ENCODE results near the gene KCND3. TPM values are rescaled to one million over a fixed set of nuclear protein-coding genes. Genes with fewer than 3 reads are reported as not detected.

Gene KCND3
- total RNA-seq, 1 experiment from 2014 or later = 0.15 TPM

- H3K14ac ChIP-seq (ENCODE audit: insufficient read depth, low read length) = no peak overlapping the region
- H3K27me3 Mint-ChIP-seq (ENCODE audit: low read depth) = peaks cover 1% of the 10 kb centered on the region
- no CpG with 5 or more reads among the region's 1 CpG for WGBS (ENCODE audit: extremely low coverage, insufficient read length, low lambda C conversion rate)
Measured at GRCh38 chr1:111878649-111879048, 110.8 kb downstream of the KCND3 start.

More at GRCh38 chr1:111878649-111879048, 110.8 kb downstream of the KCND3 start:
- Histone ChIP-seq H2BK15ac (ENCODE audit: low read depth, low read length) (no peak overlapping the region), H2AFZ (ENCODE audit: low read length) (no peak overlapping the region), H4K8ac (replicated peaks; ENCODE audit: insufficient read length, low read depth, low read length) (no peak overlapping the region), H4K5ac (ENCODE audit: insufficient read length, low read depth, low read length) (no peak overlapping the region), H3K4ac (ENCODE audit: low read depth, low read length) (no peak overlapping the region), H3K4me2 (ENCODE audit: insufficient read depth, insufficient read length, low read length) (no peak overlapping the region), H3K23ac (ENCODE audit: insufficient read length, low read depth, low read length) (no peak overlapping the region), H3K18ac (ENCODE audit: insufficient read length, low read depth, low read length) (no peak overlapping the region), H3K9ac (ENCODE audit: extremely low read depth, insufficient read length, low read length) (no peak overlapping the region), H3T11ph (ENCODE audit: low read length) (no peak overlapping the region), H3K79me1 (ENCODE audit: insufficient read depth, low read depth, low read length, poor library complexity, severe bottlenecking) (no peaks in the 10 kb centered on the region), H2AK5ac (ENCODE audit: insufficient read length, low read length) (no peak overlapping the region), H3K4me1 (ENCODE audit: insufficient read depth, low read length) (no peaks in the 10 kb centered on the region), H3K79me2 (ENCODE audit: insufficient read depth, low read length) (no peaks in the 10 kb centered on the region), H2BK20ac (ENCODE audit: low read depth, low read length, poor library complexity, severe bottlenecking) (no peak overlapping the region), H2BK120ac (ENCODE audit: low read depth, low read length, poor library complexity, severe bottlenecking) (no peak overlapping the region), H3K23me2 (ENCODE audit: insufficient read length, low read depth, low read length, poor library complexity, severe bottlenecking) (no peaks in the 10 kb centered on the region), H4K20me1 (ENCODE audit: control insufficient read depth, insufficient read depth, insufficient read length) (no peaks in the 10 kb centered on the region), H3K27me3 (ENCODE audit: insufficient read depth, low read length) (no peaks in the 10 kb centered on the region), H2BK5ac (ENCODE audit: insufficient read length, low read length) (no peak overlapping the region), H4K91ac (ENCODE audit: insufficient read length, low read depth, low read length) (no peak overlapping the region), H3K56ac (ENCODE audit: insufficient read length, low read depth, low read length) (no peak overlapping the region), H2BK12ac (ENCODE audit: insufficient read length, low read depth, low read length) (no peak overlapping the region), H3K27ac (ENCODE audit: insufficient read length, low read depth, low read length) (no peak overlapping the region), H3K9me3 (ENCODE audit: control insufficient read depth, low read depth, low read length) (no peaks in the 10 kb centered on the region)
- no peak for DNase-seq
- Mint-ChIP-seq H3K4me1 (peaks cover 6 to 23% of the 10 kb centered on the region in 2 experiments), H3K36me3 (ENCODE audit: insufficient read depth in 1 of 3, low read depth in 3 of 3) (no peaks in the 10 kb centered on the region), H3K27ac (no peak overlapping the region), H3K9me3 (no peaks in the 10 kb centered on the region), H3K4me3 (no peak overlapping the region)
- no peak for TF ChIP-seq CTCF (conservative IDR thresholded peaks at IDR 0.05)

All from H9 (cell line).